ENCODE data around the gene PRKAG2. TPM values are rescaled to one million over a fixed set of nuclear protein-coding genes. Genes with fewer than 3 reads are reported as not detected.
"Not testable (repeated sequence)": the region's sequence is repeated elsewhere in the genome, so short reads cannot be mapped to it uniquely, and the experiment has no call there.

Gene PRKAG2
- total and polyA plus RNA-seq, 2 experiments from 2014 or later: 9.1 to 14.9 TPM

- H3K9me2 ChIP-seq (ENCODE audit: insufficient read depth); DNase-seq (ENCODE audit: low spot score); H3K36me3 ChIP-seq (ENCODE audit: insufficient read depth); H3K36me3 Mint-ChIP-seq (ENCODE audit: low read depth); H2AFZ ChIP-seq; H3K9me3 Mint-ChIP-seq: not testable (repeated sequence)
- peak overlapping the region; percentile 95 for H3K27ac ChIP-seq (ENCODE audit: low read depth)
- TF ChIP-seq POLR2AphosphoS5 (IDR thresholded peaks at IDR 0.05; ENCODE audit: low read depth): peak; percentile 35
- H3K4me3 ChIP-seq: peak overlapping the region; percentile 97
- Mint-ChIP-seq H3K27me3 (ENCODE audit: insufficient read depth, low read depth, poor library complexity) (peaks cover 28% of the 10 kb centered on the region), H3K27ac (peak overlapping the region; percentile 99), H3K4me3 (peak overlapping the region; percentile 97), H3K4me1 (peaks cover 33% of the 10 kb centered on the region)
- peaks cover 22% of the 10 kb centered on the region for H3K4me1 ChIP-seq (ENCODE audit: insufficient read depth)
- peak; percentile 66 for ATAC-seq
- H3F3A ChIP-seq (replicated peaks; ENCODE audit: low read depth): peaks cover 11% of the 10 kb centered on the region; the same call in 1 of the 2 replicates
- peak overlapping the region; percentile 95 for H3K4me2 ChIP-seq
- peaks cover 15% of the 10 kb centered on the region for H3K27me3 ChIP-seq (ENCODE audit: insufficient read depth)
- peaks cover 47% of the 10 kb centered on the region for H4K20me1 ChIP-seq (replicated peaks; ENCODE audit: insufficient read depth)
- peaks cover 48% of the 10 kb centered on the region for H3K79me2 ChIP-seq (replicated peaks; ENCODE audit: insufficient read depth)
Observed at GRCh38 chr7:151518947-151519764, 357.8 kb downstream of the PRKAG2 start.

GRCh38 chr7:151518105-151518946 lies 358.6 kb downstream of the PRKAG2 start:
- Histone ChIP-seq H2AFZ (no peak overlapping the region), H4K20me1 (replicated peaks; ENCODE audit: insufficient read depth) (peaks cover 54% of the 10 kb centered on the region)
- TF ChIP-seq NANOG (IDR thresholded peaks at IDR 0.05; ENCODE audit: borderline replicate concordance) (no peak), REST (IDR thresholded peaks at IDR 0.05; ENCODE audit: unreplicated experiment) (no peak), ZNF114 (CRISPR knock-in tag; IDR thresholded peaks at IDR 0.05) (no peak)

More at GRCh38 chr7:151518105-151518946, 358.6 kb downstream of the PRKAG2 start:
- 0 out of 3 replicates have a peak, but pooled peaks have one; percentile 1 for ATAC-seq
- Mint-ChIP-seq H3K27me3 (ENCODE audit: insufficient read depth, low read depth, poor library complexity) (peaks cover 28% of the 10 kb centered on the region), H3K4me1 (peaks cover 41% of the 10 kb centered on the region), H3K9me3 (peaks cover 8% of the 10 kb centered on the region; the same call in 2 of the 3 replicates), H3K27ac (peak overlapping the region; percentile 93), H3K4me3 (peak overlapping the region; percentile 97), H3K36me3 (ENCODE audit: low read depth) (0 out of 3 replicates have a peak, but pooled peaks cover 4% of the 10 kb centered on the region)
- Histone ChIP-seq H3K4me2 (peak overlapping the region; percentile 95), H3K4me1 (ENCODE audit: insufficient read depth) (peaks cover 30% of the 10 kb centered on the region), H3K27me3 (ENCODE audit: insufficient read depth) (peaks cover 15% of the 10 kb centered on the region), H3K27ac (ENCODE audit: low read depth) (no peak overlapping the region), H3K4me3 (peak overlapping the region; percentile 97), H3K36me3 (ENCODE audit: insufficient read depth) (no peaks in the 10 kb centered on the region), H3K9me2 (ENCODE audit: insufficient read depth) (no peaks in the 10 kb centered on the region), H3K79me2 (replicated peaks; ENCODE audit: insufficient read depth) (peaks cover 57% of the 10 kb centered on the region), H3F3A (replicated peaks; ENCODE audit: low read depth) (peaks cover 11% of the 10 kb centered on the region; the same call in 1 of the 2 replicates)
- peak; percentile 44 for DNase-seq (ENCODE audit: low spot score)
